HG03280 (cell line): ENCODE measurements around the gene TMEM165.

Experiments
- ATAC-seq: cut with Tn5 transposase; IDR thresholded peaks from one replicate; pipeline ENCODE4 v1.9.1; 2021; ENCODE audit warnings: mild to moderate bottlenecking, moderate library complexity; ENCODE audit not compliant: unreplicated experiment

TMEM165 gene

DNA sequence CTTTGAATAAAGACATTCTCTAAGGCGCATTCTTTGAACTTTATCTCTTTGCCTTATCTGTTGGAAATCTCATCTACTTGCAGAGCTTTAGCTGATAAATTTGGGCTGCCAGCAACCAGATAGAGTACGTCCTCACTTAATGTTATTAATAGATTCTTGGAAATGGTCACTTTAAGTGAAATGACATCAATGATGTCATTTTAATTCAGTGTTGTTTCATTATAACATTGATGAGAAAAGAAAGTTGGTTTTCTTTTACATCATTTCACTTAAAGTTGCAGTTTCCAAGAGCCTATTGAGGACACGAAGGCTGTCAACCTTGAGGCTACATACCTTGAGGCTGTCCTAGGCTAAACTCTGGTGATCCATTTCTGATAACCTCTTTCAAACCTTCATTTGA lies 9.3 kb downstream of the TMEM165 start:
- ATAC-seq, result no peak

DNA sequence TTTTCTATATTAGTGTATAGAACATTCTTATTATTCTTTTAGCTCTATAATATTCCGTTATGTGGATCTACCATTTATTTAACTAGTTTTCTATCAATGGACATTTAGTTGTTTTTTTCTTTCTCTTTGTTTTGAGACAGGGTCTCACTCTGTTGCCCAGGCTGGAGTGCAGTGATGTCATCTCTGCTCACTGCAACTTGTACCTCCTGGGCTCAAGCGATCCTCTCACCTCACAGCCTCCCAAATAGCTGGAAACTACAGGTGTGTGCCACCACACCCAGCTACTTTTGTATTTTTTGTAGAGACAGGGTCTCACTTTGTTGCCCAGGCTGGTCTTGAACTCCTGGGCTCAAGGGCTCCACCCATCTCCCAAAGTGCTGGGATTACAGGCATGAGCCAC lies 10.8 kb downstream of the TMEM165 start:
- no peak for ATAC-seq

DNA sequence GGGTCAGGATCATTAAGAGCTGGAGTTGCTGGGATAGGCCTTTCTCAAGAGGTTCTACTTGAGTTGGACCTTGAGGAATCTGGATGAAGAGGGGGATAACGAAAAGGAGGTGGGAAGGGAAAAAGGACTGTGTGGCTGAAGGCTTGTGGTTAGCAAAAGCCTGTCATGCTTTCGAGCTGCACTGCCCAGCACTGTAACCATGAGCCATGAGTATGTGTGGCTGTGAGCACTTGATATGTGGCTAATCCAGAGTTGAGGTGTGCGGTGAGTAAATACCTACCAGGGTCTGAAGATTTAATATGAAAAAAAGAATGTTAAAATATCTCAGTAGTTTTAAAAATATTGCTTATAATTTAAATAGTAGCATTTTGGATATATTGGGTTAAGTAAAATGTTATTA lies 11.4 kb downstream of the TMEM165 start:
- no peak for ATAC-seq

DNA sequence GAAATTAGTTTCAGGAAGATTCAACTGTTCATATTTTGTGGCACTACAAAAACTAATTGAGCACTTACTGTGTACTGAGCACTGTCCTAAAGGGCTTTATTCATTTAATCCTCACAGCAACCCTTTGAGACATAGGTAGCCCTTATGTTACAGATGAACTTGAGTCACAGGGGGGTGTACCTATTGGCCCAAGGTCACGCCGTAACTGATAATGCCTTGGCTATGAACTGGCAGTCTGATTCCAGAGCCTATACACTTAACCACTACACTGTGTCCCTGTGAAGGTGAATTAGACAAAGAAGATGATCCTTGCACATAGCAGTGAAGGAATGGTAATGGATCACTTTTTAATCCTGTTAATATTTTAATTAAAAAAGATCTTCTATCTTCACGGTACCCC lies 12.0 kb downstream of the TMEM165 start:
- ATAC-seq, result no peak

DNA sequence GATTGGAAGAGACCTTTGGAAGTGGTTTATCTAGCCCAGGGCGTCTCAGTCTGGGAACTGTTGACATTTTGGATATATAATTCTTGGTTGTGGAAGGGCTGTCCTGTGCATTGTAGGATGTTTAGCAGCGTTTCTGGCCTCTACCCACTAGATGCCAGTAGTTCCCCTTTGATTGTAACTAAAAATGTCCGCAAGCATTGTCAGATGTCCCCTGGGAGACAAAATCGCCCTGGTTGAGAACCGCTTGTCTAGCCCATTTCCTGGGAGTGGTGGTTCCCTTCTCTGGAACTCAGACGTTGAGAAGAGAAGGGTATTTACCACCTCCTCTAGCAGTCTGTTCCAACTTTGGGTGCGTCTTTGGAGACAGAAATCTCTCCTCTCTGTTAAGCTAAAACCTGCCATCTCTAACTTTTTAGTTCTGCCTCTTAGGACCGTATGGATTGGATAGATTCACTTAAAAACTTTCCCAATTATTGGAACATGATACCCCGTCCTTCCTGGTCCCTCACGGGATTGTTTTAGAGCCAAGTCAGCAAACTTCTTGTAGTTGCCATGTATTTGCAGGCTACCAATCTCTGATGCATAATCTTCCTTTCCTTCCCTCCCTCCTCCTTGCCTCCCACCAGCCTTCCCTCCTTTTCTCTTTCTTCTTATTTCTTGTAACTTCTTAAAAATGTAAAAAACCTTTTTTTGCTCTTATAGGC lies 13.9 kb downstream of the TMEM165 start:
- ATAC-seq, result peak; percentile 61

DNA sequence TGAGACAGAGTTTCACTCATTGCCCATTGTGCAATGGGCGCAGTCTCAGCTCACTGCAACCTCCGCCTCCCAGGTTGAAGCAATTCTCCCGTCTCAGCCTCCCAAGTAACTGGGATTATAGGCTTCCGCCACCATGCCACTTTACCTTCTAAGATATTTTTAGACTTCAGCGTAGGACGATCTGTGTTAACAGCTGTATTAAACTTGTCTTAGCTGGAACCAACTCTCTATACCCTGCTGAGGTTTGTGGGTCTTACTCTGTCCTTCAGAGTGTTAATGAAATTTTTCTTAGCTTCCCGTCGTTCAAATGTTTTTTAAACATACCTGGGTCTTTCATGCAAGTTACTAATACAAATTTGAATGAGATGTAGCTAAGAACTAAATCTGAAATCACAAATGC lies 14.7 kb downstream of the TMEM165 start:
- ATAC-seq, result no peak

DNA sequence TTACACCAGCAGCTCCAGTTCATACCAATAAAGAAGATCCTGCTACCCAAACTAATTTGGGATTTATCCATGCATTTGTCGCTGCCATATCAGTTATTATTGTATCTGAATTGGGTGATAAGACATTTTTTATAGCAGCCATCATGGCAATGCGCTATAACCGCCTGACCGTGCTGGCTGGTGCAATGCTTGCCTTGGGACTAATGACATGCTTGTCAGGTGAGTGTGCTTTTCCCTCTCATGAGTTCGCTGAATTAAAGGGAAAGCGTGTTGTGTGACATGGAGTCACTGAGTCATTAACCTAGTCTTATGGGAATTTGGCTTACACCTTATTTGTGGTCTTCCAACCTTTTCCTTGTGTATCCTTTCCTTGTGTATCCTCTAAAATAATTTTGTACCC lies 15.9 kb downstream of the TMEM165 start:
- no peak for ATAC-seq

DNA sequence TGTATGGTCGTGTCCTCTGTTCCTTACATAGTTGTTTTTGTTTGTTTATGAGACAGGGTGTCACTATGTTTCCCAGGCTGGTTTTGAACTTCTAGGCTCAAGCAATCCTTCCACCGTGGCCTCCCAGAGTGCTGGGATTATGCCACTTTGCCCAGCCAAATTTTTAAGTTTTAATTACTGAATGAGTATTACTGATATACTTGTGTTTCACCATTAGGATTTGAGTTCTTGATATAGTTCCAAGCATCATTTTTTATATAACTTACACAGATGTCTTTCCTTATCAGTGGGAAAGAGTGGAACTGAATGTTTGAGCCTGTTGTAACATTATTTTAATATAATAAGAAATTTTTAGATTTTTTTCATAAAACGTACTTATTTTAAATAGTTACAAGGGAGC lies 20.4 kb downstream of the TMEM165 start:
- no peak for ATAC-seq

DNA sequence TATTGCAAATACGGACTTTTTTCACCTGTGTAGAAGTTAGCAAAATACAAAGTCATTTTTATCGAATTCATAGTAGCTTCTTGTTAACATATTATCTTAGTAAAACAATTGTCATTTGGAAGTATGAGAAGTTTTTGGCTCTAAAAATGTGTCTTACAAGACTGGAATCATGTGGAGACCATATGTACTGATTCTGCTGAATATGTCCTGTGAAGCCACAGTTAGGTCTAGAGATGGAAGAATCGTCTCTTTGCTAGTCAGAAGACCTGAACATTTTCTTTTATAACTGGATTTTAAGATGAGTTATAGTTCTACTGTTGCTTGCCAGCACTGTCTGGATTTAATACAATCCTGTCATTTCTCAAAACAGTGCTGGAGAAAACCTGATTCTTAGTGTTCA lies 29.0 kb downstream of the TMEM165 start:
- no peak for ATAC-seq

DNA sequence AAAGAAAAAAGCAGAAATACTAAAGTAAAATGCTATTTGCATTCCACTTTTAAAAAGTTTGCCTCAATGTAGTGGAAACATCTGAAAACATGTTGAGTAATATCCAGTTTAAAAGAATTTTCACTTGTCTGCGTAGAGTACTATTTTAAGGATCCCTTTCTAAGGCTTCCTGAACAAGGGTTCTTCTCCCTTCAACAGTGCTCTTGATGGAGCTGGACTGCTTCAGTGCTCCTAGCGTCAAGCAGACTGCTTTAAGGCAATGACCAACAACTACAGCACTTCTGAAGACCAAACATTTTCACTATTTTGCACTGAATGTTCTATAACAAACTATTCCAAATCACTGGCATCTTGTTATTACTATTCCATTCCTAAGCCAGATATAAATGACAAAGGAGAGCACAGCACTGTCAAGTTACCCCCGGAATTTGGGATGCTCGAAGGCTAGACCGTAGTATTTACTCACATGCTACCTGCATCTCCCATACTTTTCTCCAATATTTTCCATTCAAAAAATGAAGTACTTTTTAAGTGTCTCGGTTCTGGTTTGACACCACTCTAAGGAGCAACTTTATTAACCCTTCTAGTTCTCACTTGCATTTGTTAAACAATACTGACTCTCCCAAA lies 36.1 kb downstream of the TMEM165 start:
- ATAC-seq, result no peak

DNA sequence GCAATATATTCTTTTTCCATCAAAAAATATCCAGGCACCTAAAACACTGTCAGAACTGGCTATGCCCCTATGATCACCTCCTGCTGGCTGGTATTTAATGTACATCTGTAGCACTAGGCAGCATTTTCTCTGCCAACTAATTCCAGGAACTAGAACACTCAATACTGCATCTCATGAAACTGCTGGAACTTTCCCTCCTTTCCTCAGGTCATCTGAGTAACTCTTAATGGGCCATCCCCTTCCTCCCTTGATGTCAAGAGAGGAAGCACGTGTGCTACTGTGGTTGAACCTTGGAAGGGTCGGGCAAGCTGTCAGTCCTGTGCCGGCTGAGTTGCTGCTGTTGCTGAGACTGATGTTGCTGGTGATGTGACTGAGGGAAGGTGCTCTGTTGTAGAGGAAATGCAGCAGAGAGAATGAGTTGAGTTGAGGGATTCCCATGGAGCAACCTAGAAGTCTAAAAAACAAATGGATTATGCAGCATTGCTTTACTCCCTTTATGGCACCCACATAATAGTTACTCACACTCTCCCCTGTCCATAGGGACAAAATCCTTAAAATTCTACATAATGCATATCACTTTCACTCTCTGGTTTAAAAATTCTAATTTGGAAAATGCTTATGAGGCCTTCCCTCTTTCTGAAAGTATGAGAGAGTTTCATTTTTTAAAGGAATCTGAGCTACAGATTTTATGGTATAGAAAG lies 39.5 kb downstream of the TMEM165 start:
- peak; percentile 56 for ATAC-seq

DNA sequence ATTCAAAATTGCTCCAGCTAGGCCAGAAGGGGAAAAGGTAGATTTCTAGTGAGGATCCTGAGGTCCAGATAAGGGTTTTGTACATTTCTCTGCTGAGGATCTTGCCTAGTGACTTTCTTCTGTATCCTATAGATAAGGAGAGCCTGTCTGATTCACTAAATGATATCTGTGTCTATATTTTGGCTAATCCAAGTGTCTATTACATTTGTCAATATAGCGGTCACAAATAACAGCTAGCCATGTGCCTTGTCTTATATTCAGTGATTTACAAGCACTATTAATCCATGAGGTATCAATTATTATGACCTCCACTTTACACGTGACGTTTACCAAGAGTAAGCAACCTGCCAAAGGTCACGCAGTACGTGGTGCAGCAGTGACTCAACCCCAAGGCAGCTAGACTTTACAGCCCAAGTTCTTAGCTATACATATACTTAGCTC lies 41.6 kb downstream of the TMEM165 start:
- ATAC-seq, result no peak

DNA sequence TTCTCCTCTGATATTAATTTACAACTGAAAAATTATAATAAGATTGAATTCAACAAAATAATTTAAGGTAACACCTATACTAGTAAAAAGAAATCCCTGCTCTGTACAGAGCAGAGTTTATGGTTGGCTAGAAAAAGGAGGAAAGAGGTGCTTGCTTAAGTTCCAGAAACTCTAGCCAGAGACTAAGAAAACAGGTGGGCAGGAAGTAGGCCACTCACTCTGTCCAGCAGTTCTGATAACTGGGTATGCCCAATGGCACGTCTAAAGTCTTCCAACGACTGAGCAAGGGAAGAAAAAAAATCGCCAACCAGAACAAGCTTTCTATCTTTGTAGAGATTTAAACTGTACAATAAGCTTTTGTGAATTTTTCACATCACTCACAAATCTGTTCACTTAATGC lies 42.1 kb downstream of the TMEM165 start:
- ATAC-seq, result no peak

DNA sequence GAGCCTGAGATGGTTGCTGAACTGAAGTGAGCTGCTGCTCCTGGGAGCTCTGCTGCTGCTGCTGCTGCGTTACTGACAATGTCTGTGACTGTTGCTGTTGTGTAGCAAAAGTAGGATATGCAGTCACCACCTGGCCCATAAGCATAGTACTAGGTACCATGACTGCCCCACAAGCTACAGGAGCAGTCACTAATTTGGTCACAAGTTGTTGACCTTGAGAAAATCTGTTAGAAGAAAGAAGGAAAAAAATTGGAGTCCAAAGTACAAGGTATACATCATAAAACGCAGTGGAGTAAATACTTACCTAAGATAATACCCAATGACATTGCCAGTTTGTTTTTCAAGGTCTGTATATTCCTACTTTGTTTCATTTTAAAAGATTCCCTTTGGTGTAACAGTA lies 42.6 kb downstream of the TMEM165 start:
- ATAC-seq, result no peak

DNA sequence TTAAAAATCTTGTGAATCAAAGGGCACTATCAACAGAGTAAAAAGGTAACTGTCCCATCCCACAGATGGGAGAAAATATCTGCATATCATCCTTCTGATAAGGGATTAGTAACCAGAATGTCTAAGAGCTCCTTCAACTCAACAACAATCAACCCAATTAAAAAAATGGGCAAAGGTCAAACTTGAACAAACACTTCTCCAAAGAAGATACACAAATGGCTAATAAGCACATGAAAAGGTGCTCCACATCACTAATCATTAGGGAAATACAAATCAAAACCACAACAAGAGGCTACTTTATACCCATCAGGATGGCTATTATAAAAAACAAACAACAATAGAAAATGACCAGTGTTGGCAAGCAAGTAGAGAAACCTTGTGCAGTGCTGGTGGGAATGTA lies 43.3 kb downstream of the TMEM165 start:
- no peak for ATAC-seq

DNA sequence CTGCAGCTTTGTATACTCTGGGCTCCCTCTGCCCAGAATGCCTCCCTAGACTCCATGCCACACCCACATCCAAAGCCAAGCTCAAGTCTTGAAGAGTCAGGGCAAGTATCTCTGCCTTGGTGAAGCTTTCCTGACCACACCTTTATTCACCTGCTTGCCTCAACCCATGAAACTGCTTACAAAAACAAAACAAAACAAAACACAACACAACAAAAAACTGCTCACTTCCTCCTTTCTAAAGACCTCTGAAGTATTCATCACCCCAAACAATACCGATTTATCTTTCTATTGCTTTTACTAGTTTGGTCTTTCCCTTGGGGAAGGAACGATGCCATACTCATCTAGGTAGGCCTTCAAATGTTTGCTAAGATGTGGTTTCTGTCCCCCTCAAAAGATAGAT lies 45.0 kb downstream of the TMEM165 start:
- peak; percentile 65 for ATAC-seq

DNA sequence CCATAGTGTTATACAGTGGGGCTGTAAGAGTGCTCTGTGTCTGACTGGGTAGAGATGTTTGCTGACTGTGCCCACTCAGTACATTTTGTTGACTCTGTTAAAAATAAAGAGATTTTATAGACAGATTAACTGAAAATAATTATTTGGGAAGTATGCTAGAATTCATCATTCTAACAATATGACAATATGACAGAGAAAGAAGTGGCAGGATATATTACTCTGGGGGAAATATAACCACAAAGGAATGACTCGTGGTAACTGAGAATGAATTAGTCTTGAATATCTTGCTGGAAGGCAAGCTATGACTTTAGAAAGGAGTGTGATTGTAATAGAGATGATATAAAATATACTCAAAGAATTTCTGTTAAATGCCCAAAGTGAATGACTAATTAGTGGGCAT lies 46.8 kb downstream of the TMEM165 start:
- no peak for ATAC-seq

DNA sequence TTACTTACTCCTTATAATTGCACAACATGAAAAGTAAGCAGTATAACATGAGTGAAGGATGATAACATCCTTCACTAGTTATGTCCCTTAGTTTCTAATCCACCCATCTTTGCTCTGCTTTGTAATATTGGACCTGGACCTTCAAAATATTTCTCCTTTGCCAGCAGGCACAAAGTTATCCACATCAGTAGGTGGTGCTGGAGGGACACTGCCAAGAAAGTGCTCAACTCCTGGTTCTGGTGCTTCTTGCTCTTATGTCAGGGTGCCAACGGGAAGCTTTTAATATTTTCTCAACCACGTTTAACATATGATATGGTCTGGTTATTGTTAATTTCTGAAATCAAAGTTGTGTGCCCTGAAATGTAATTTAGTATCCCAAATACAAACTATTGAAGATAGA lies 49.1 kb downstream of the TMEM165 start:
- no peak for ATAC-seq

DNA sequence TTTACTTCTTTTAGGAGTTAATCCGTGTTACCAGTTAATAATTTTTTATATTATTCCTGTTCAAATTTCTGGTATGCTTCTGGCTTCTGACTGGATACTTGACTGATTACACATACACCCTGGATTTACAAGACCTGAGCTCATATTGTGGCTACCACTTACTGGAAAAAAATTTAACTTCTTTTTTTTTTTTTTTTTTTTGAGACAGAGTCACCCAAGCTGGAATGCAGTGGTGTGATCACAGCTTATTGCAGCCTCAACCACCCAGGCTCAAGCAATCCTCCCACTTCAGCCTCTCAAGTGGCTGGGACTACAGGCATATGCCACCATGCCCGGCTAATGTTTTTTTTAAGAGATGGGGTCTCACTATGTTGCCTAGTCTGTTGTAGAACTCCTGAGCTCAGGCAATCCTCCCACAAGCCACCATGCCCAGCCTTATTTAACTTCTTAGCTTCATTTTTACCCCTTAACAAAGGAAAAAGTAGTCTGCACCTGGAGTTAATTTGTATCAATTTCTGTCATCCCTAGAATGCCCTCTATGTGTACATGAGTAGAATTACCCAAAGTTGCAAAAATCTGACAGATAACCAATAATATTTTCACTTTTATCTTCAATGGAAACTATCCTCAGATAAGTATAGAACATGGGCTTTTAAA lies 50.3 kb downstream of the TMEM165 start:
- ATAC-seq, result no peak

DNA sequence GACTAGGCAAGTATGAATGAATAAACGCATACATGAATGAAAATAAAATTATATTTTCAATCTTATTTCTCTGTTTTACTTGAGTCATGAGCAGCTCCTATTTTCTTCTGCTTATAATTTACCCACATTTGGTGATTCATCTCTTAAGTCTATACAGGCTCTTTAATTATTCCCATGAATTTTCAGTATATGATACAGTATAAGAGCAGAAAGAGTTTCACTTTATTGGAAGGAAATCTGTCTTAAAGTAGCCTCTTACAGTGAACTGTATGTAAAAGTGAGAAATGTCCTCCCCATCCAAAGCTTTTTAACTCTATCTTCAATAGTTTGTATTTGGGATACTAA lies 50.8 kb downstream of the TMEM165 start:
- no peak for ATAC-seq

DNA sequence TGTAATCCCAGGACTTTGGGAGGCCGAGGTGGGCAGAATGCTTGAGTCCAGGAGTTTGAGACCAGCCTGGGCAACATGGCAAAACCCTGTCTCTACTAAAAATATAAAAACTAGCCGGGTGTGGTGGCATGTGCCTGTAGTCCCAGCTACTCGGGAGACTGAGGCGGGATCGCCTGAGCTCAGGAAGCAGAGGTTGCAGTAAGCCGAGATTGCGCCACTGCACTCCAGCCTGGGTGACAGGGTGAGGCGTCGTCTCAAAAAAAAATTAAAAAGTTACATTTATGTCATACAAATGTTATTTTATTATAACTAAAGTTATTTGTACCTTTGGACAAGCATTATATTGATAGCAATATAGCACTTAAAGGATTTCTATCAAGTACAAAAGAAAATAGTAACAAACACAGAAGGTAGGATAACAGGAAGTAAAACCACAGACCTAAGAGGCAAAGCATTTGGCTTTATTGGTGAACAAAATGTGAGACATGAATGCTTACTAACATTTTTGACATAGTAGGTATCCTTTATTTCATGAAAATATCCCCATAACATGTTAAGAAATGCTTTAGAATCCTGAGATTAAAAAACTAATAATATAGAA lies 51.5 kb downstream of the TMEM165 start:
- no peak for ATAC-seq
